ENCODE data around the gene EPS15. TPM values are rescaled to one million over a fixed set of nuclear protein-coding genes. Genes with fewer than 3 reads are reported as not detected.

Gene EPS15
- total RNA-seq, 3 donors from 2014 or later, result 39.7 to 51.8 (median 51.4) TPM

- ATAC-seq, result no peak
- H3K27me3 Mint-ChIP-seq (ENCODE audit: low read depth), result no peaks in the 10 kb centered on the region
- DNase-seq, result no peak
- no peaks in the 10 kb centered on the region for H3K36me3 Mint-ChIP-seq (ENCODE audit: insufficient read depth)
- H3K4me1 Mint-ChIP-seq (ENCODE audit: low read depth), result no peaks in the 10 kb centered on the region
- no peak overlapping the region for H3K4me3 Mint-ChIP-seq
- no peaks in the 10 kb centered on the region for H3K9me3 Mint-ChIP-seq
These were observed 209.8 kb downstream of the EPS15 start for GRCh38 chr1:51309291-51309690.

GRCh38 chr1:51308636-51309035 is 210.4 kb downstream of the EPS15 start:
- Mint-ChIP-seq H3K9me3 (no peaks in the 10 kb centered on the region), H3K27me3 (ENCODE audit: low read depth) (no peaks in the 10 kb centered on the region), H3K36me3 (ENCODE audit: insufficient read depth) (no peaks in the 10 kb centered on the region), H3K4me3 (no peak overlapping the region), H3K4me1 (ENCODE audit: low read depth) (peaks cover 1% of the 10 kb centered on the region)
- ATAC-seq (no peak), DNase-seq (no peak)

DNA sequence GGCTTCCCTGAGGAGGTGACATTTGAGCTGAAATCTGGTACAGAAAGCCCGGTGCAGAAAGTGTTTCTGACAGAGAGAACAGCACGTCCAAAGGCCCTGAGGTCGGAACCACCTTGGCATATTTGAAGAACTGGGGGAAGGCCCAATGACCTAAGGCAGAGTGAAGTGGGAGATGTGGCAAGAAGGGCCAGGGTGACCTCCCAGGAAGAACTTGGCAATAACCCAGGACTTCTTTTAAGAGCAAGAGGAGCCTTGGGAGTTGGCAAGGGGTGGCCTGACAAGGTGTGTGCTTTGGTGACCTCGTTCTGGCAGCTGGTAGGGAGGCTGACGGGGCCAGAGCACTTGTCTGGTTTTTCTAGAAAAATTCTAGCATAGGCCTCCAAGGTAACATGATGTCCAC is 212.1 kb downstream of the EPS15 start:
- H3K4me3 Mint-ChIP-seq, result no peak overlapping the region
- H3K36me3 Mint-ChIP-seq (ENCODE audit: insufficient read depth), result no peaks in the 10 kb centered on the region
- H3K9me3 Mint-ChIP-seq, result no peaks in the 10 kb centered on the region
- ATAC-seq (no peak), DNase-seq (no peak)
- peaks cover 3% of the 10 kb centered on the region for H3K4me1 Mint-ChIP-seq (ENCODE audit: low read depth)
- no peaks in the 10 kb centered on the region for H3K27me3 Mint-ChIP-seq (ENCODE audit: low read depth)

DNA sequence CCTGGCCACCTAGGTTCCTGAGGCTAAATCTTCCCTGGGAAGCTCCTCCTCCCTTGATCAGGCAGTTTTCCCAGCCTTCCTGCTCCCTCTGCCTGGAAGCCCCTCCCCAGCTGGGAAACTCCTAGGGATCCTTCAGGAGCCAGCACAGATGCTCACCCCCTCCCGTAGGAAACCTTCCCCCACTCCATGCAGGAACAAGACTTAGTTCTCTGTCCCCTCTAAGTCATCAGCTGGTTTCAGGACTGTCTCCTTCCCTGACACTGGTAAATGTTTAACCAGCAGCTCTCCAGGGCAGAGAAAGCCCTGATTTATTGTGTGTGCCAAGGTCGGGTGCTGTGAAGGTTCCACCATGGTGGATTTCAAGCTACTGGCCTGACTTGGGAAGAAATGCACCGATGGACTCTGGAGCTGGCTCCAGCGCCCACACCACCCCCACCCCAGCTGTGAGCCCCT is 213.7 kb downstream of the EPS15 start:
- H3K4me3 Mint-ChIP-seq, result no peak overlapping the region
- ATAC-seq, result no peak
- H3K4me1 Mint-ChIP-seq (ENCODE audit: low read depth), result peaks cover 3% of the 10 kb centered on the region
- DNase-seq, result no peak
- no peaks in the 10 kb centered on the region for H3K9me3 Mint-ChIP-seq
- H3K36me3 Mint-ChIP-seq (ENCODE audit: insufficient read depth), result no peaks in the 10 kb centered on the region
- H3K27me3 Mint-ChIP-seq (ENCODE audit: low read depth), result no peaks in the 10 kb centered on the region

DNA sequence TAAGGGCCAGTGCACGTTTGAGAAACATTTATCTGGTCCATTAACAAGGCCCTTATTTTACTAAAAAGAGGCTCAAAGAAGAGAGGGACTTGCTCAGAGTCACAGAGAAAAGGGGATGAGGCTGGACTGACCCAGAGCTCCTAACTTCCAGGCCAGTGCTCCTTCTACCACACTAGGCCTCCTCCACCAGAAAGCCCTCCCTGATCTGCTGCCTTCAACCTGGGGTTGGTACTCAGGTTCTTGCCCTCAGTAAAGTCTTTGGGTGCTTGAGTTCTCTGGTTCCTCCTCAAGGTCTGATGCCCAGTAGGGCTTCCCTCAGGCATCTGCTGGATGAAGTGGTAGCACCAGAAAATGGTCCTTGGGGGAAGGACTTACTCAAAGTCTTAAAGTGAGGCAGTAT is 214.7 kb downstream of the EPS15 start:
- DNase-seq (no peak), ATAC-seq (no peak)
- no peaks in the 10 kb centered on the region for H3K36me3 Mint-ChIP-seq (ENCODE audit: insufficient read depth)
- H3K4me1 Mint-ChIP-seq (ENCODE audit: low read depth), result peaks cover 3% of the 10 kb centered on the region
- no peaks in the 10 kb centered on the region for H3K27me3 Mint-ChIP-seq (ENCODE audit: low read depth)
- H3K9me3 Mint-ChIP-seq, result no peaks in the 10 kb centered on the region
- no peak overlapping the region for H3K4me3 Mint-ChIP-seq

Other genes starting within 250 kb of the EPS15 start
- gene TTC39A, start 188.7 kb downstream of the EPS15 start, total RNA-seq, result under 1 TPM; 0.29 to 0.98 (median 0.38) TPM
- 10 to 100 TPM; 29.6 to 31.9 (median 31.5) TPM for gene OSBPL9, start 97.8 kb upstream of the EPS15 start, total RNA-seq

Measured in activated T-cell treated with anti-CD3 and anti-CD28 coated beads, Interleukin-2, amount 50 U/mL, for 4 hours (primary cell).